Activated T-cell treated with anti-CD3 and anti-CD28 coated beads, Interleukin-2, amount 50 U/mL, for 4 hours (primary cell): ENCODE data around the gene AATK. TPM values are rescaled to one million over a fixed set of nuclear protein-coding genes. Genes with fewer than 3 reads are reported as not detected.
"Not testable (repeated sequence)": the region's sequence is repeated elsewhere in the genome, so short reads cannot be mapped to it uniquely, and the experiment has no call there.

Experiments
- ATAC-seq, 2 donors: fragments of 200-7000 bp; cut with Tn5 transposase; one replicate each; pipeline ENCODE4 v1.10.0; 2021
- DNase-seq: peaks from one replicate; pipeline ENCODE4 v3.0.0-alpha.2; 2020
- H3K27me3 Mint-ChIP-seq: one replicate; pipeline ENCODE4 v1.8.0; 2021; ENCODE audit warnings: low read depth, mixed read lengths
- H3K36me3 Mint-ChIP-seq: one replicate; pipeline ENCODE4 v1.8.0; 2022; ENCODE audit warnings: mixed read lengths; ENCODE audit not compliant: insufficient read depth
- H3K4me1 Mint-ChIP-seq: one replicate; pipeline ENCODE4 v1.8.0; 2021; ENCODE audit warnings: low read depth, mixed read lengths
- H3K4me3 Mint-ChIP-seq: one replicate; pipeline ENCODE4 v1.8.0; 2021; ENCODE audit warnings: mild to moderate bottlenecking, moderate library complexity, mixed read lengths
- H3K9me3 Mint-ChIP-seq: one replicate; pipeline ENCODE4 v1.8.0; 2021; ENCODE audit warnings: mixed read lengths
- total RNA-seq, 3 donors: library from RNA; stranded (reverse); gene quantifications; one replicate each; pipeline ENCODE4 v1.2.1, GENCODE V29; 2021

Gene AATK
- total RNA-seq, 3 donors from 2014 or later = 0.46 to 3.8 (median 0.87) TPM

DNA sequence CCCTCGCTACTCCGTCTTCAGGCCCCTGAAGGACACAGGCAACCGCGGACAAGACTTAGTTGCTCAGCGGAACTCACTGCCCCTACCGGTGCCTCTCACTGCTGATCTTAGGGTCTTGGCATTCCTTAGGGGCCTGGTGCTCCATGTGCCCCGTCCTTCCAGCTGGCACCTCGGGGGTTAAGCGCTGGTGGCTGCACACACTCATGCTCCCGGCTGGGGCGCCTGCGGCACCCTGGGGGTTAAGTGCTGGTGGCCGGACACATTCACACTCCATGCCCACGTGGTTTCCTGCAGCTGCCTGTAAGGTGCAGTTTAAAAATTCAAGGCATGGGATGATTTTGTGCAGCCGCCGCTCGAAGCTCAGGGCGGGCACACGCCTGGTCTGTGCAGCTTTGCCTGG lies 86.0 kb downstream of the AATK start:
- no peaks in the 10 kb centered on the region for H3K4me1 Mint-ChIP-seq
- no peak overlapping the region for H3K4me3 Mint-ChIP-seq
- ATAC-seq (no peak), DNase-seq (no peak)
- no peaks in the 10 kb centered on the region for H3K9me3 Mint-ChIP-seq
- H3K36me3 Mint-ChIP-seq = no peaks in the 10 kb centered on the region
- no peaks in the 10 kb centered on the region for H3K27me3 Mint-ChIP-seq

- H3K9me3 Mint-ChIP-seq, DNase-seq, H3K27me3 Mint-ChIP-seq, ATAC-seq, H3K4me3 Mint-ChIP-seq, H3K4me1 Mint-ChIP-seq, H3K36me3 Mint-ChIP-seq: not testable (repeated sequence)
Observed at GRCh38 chr17:81078026-81078913, 87.8 kb downstream of the AATK start.

GRCh38 chr17:81076141-81076679 lies 89.8 kb downstream of the AATK start:
- ATAC-seq (no peak), DNase-seq (no peak)
- H3K4me3 Mint-ChIP-seq = no peak overlapping the region
- H3K27me3 Mint-ChIP-seq = no peaks in the 10 kb centered on the region
- no peaks in the 10 kb centered on the region for H3K4me1 Mint-ChIP-seq
- H3K9me3 Mint-ChIP-seq = no peaks in the 10 kb centered on the region
- H3K36me3 Mint-ChIP-seq = no peaks in the 10 kb centered on the region

DNA sequence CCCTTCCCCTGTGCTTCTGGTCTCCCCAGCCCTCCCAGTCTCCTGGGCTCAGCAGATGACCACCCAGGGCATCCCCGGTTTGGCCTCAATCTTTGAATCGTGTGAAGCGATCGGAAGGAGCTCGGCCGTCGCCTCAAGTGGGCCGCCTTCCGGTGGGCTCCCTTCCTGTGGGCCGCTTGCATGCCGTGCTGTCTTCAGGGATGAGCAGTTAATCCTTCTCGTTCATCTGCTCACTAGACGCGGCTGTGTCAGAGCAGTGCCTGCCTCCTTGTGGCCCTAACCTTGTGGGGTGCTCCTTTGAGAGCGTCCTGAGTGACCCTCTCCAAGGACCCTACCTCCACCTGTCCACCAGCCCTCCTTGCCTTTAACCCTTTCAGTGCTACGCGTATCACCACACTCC lies 90.7 kb downstream of the AATK start:
- H3K9me3 Mint-ChIP-seq = no peaks in the 10 kb centered on the region
- DNase-seq (no peak), ATAC-seq (no peak)
- no peaks in the 10 kb centered on the region for H3K4me1 Mint-ChIP-seq
- no peak overlapping the region for H3K4me3 Mint-ChIP-seq
- no peaks in the 10 kb centered on the region for H3K36me3 Mint-ChIP-seq
- H3K27me3 Mint-ChIP-seq = no peaks in the 10 kb centered on the region

GRCh38 chr17:81074875-81075274 lies 91.1 kb downstream of the AATK start:
- H3K27me3 Mint-ChIP-seq = no peaks in the 10 kb centered on the region
- DNase-seq (no peak), ATAC-seq (no peak)
- H3K9me3 Mint-ChIP-seq = no peaks in the 10 kb centered on the region
- no peak overlapping the region for H3K4me3 Mint-ChIP-seq
- H3K4me1 Mint-ChIP-seq = no peaks in the 10 kb centered on the region
- H3K36me3 Mint-ChIP-seq = no peaks in the 10 kb centered on the region

GRCh38 chr17:81073967-81074839 lies 91.8 kb downstream of the AATK start:
- no peak for ATAC-seq
- no peaks in the 10 kb centered on the region for H3K4me1 Mint-ChIP-seq
- no peak for DNase-seq
- no peaks in the 10 kb centered on the region for H3K27me3 Mint-ChIP-seq
- H3K9me3 Mint-ChIP-seq = no peaks in the 10 kb centered on the region
- H3K4me3 Mint-ChIP-seq = no peak overlapping the region
- no peaks in the 10 kb centered on the region for H3K36me3 Mint-ChIP-seq

DNA sequence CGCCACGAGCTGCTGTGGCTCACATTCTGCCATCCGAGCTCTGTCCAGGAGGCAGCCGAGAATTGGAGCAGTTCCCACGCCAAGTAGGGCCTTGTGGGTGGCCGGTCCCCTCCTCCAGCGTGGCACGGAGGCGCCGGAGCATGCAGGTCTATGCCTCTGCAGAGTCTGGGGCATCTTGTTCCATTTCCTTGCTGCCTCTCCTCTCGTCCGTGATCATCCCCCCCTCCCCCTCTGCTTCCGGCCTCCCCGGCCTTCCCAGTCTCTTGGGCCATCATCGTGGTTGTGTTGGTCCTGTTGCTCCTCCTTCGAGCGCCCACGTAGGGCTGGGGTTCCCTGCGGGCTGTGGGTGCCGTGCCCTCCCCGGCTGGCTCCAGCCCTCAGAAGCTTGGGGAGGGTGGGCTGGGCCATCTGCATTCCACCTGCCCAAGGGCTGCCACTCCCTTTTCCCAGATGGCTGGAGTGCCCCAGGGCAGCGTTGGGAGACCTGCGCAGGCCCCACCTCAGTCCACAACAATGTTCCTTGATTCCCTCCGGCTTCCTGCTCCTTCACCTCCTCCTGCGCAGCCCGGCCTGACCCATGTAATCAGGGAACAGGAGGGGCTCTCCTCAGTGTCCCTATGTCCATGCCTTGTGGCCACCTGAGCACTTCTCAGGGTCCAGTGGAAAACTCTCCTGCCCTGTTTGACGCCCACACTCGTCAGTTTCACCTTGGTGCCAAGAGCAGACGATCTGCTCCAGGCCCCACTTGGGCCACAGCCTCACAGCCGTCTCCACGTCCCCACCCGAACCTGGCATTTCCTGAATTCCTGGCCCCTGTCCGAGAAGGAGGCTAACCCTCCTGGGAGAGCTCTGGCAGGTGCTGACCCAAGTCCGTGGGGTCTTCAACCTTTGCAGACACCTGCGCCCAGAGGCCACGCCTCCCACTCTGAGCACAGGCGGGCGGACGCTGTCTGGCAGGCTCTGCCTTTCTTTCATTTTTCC lies 94.0 kb downstream of the AATK start:
- Mint-ChIP-seq H3K36me3 (no peaks in the 10 kb centered on the region), H3K9me3 (no peaks in the 10 kb centered on the region), H3K27me3 (no peaks in the 10 kb centered on the region), H3K4me1 (no peaks in the 10 kb centered on the region), H3K4me3 (no peak overlapping the region)
- no peak for DNase-seq
- ATAC-seq = no peak

DNA sequence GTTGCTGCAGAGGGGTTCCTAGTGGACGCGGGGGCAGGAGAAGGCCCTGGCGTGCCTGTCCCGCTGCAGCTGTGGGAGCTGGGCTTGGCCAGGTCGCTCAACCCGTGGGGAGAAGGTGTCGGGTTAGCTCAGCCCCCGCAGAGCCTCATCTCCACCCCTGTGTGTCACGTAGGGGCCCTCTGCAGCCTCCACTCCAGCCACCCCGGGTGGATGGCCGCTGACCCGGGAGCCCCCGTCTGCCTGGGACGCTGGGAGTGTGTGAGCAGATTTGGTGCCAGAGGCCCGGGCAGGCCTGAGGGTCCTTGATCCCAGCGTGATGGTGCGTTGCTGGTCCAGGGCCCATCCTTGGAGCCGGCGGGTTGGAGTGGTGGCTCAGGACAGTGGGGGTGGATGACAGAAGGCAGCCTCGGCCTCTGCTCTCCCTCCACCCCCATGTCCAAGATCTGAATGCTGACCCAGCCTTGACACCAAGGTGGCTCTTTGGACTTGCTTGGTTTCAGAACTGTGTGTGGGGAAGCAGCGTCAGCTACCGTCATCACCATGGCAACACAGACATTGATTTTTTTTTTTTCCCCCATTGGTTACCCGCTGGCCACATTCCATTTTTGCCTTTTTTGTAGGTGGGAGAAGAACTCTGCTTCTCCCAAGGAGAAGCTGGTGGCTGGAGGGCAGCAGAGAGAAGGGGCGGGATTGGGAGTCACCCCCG lies 95.3 kb downstream of the AATK start:
- ATAC-seq = no peak
- no peak overlapping the region for H3K4me3 Mint-ChIP-seq
- H3K9me3 Mint-ChIP-seq = no peaks in the 10 kb centered on the region
- no peaks in the 10 kb centered on the region for H3K36me3 Mint-ChIP-seq
- DNase-seq = no peak
- H3K27me3 Mint-ChIP-seq = no peaks in the 10 kb centered on the region
- H3K4me1 Mint-ChIP-seq = no peaks in the 10 kb centered on the region

DNA sequence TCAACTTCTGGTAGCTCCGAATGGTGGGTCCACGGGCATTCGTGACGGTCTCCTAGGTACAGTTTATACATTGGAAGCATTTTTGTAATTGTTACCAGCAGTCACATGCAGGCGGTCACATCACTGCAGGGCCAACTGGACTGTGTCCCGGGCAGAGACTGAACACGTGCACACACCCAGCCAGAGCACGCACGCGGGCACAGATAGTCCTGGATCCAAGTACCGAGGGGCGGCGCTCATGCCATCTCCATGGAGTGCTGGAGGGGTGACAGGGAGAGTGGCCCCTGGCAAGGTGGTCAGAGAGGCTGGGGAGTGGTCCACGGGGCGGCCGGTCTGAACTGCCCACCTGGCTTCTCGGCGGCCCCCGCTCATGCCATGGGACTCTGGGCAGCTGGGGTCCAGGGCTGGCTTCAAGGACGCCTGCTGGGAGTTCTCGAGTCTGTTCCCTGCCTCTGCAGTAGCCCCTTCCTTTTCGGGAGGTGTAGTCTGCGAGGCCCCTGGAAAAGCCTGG lies 96.8 kb downstream of the AATK start:
- DNase-seq (no peak), ATAC-seq (no peak)
- H3K36me3 Mint-ChIP-seq = no peaks in the 10 kb centered on the region

GRCh38 chr17:81068411-81069134 lies 97.4 kb downstream of the AATK start:
- peaks cover 2% of the 10 kb centered on the region for H3K4me1 Mint-ChIP-seq

More for the DNA sequence above, 96.8 kb downstream of the AATK start:
- H3K4me1 Mint-ChIP-seq = no peaks in the 10 kb centered on the region
- no peak overlapping the region for H3K4me3 Mint-ChIP-seq
- no peaks in the 10 kb centered on the region for H3K9me3 Mint-ChIP-seq
- no peaks in the 10 kb centered on the region for H3K27me3 Mint-ChIP-seq

GRCh38 chr17:81067391-81067811 lies 98.6 kb downstream of the AATK start:
- Mint-ChIP-seq H3K36me3 (no peaks in the 10 kb centered on the region), H3K4me3 (no peak overlapping the region), H3K27me3 (no peaks in the 10 kb centered on the region), H3K9me3 (no peaks in the 10 kb centered on the region), H3K4me1 (peaks cover 2% of the 10 kb centered on the region)
- ATAC-seq = no peak
- no peak for DNase-seq

More at GRCh38 chr17:81068411-81069134, 97.4 kb downstream of the AATK start:
- DNase-seq (no peak), ATAC-seq (no peak)
- Mint-ChIP-seq H3K9me3 (no peaks in the 10 kb centered on the region), H3K4me3 (no peak overlapping the region), H3K27me3 (no peaks in the 10 kb centered on the region), H3K36me3 (no peaks in the 10 kb centered on the region)
